ENCODE results near the gene SAC3D1.

The SAC3D1 gene

GRCh38 chr11:65069217-65069616, 28.2 kb downstream of the SAC3D1 start:
- DNase-seq (ENCODE audit: low spot score): no peak
- no peak for TF ChIP-seq CTCF (IDR thresholded peaks at IDR 0.05; ENCODE audit: extremely low read depth, missing control alignments)

GRCh38 chr11:65071907-65072630, 31.1 kb downstream of the SAC3D1 start:
- DNase-seq (ENCODE audit: low spot score): peak; percentile 63
- no peak for TF ChIP-seq CTCF (IDR thresholded peaks at IDR 0.05; ENCODE audit: extremely low read depth, missing control alignments)

GRCh38 chr11:65072631-65072966, 31.6 kb downstream of the SAC3D1 start:
- TF ChIP-seq CTCF (IDR thresholded peaks at IDR 0.05; ENCODE audit: extremely low read depth, missing control alignments): no peak

GRCh38 chr11:65077451-65077850, 36.4 kb downstream of the SAC3D1 start:
- DNase-seq (ENCODE audit: low spot score): no peak
- TF ChIP-seq CTCF (IDR thresholded peaks at IDR 0.05; ENCODE audit: extremely low read depth, missing control alignments): no peak

More at GRCh38 chr11:65072631-65072966, 31.6 kb downstream of the SAC3D1 start:
- DNase-seq (ENCODE audit: low spot score): no peak

GRCh38 chr11:65078151-65078550, 37.1 kb downstream of the SAC3D1 start:
- peak; percentile 67 for TF ChIP-seq CTCF (IDR thresholded peaks at IDR 0.05; ENCODE audit: extremely low read depth, missing control alignments)
- peak; percentile 63 for DNase-seq (ENCODE audit: low spot score)

GRCh38 chr11:65078786-65079342, 37.9 kb downstream of the SAC3D1 start:
- TF ChIP-seq CTCF (IDR thresholded peaks at IDR 0.05; ENCODE audit: extremely low read depth, missing control alignments): no peak
- no peak for DNase-seq (ENCODE audit: low spot score)

- no peak for TF ChIP-seq CTCF (IDR thresholded peaks at IDR 0.05; ENCODE audit: extremely low read depth, missing control alignments)
- DNase-seq (ENCODE audit: low spot score): no peak
Measured at GRCh38 chr11:65083134-65083833, 42.3 kb downstream of the SAC3D1 start.
